CD4-positive, alpha-beta memory T cell (primary cell): ENCODE measurements around the gene ATP6V1C2. TPM values are rescaled to one million over a fixed set of nuclear protein-coding genes. Genes with fewer than 3 reads are reported as not detected.

Experiments used
- CTCF ChIA-PET: fragments of 350-600 bp; sonication (Branson Sonifier 250); formaldehyde crosslinking; loops from one replicate; lab custom pipeline; 2021; ENCODE audit warnings: inconsistent platforms; ENCODE audit not compliant: partially characterized antibody; lab: Charles Lee
- POLR2A ChIA-PET: fragments of 350-600 bp; sonication (Branson Sonifier 250); formaldehyde crosslinking; loops from one replicate; lab custom pipeline; 2021; ENCODE audit not compliant: partially characterized antibody; lab: Charles Lee
- DNase-seq, 5 donors: peaks; one replicate each; pipeline versions ENCODE4 v3.0.0 to v3.0.0-alpha.2; 2020 to 2022; ENCODE audit warnings: mixed read lengths in 1 of 5
- H3K27ac ChIP-seq: one replicate; pipeline ENCODE4 v1.7.0; 2013; ENCODE audit warnings: low read depth, low read length
- H3K27me3 ChIP-seq: 2 replicates; pipeline ENCODE4 v1.7.0; 2013; ENCODE audit warnings: mild to moderate bottlenecking, low read length, moderate library complexity; ENCODE audit not compliant: insufficient read depth
- H3K36me3 ChIP-seq: 2 replicates; pipeline ENCODE4 v1.7.0; 2013; ENCODE audit warnings: mild to moderate bottlenecking, low read length, moderate library complexity; ENCODE audit not compliant: insufficient read depth
- H3K4me1 ChIP-seq: 2 replicates; pipeline ENCODE4 v1.7.0; 2013; ENCODE audit warnings: mild to moderate bottlenecking, low read length, moderate library complexity; ENCODE audit not compliant: insufficient read depth
- H3K4me3 ChIP-seq, 2 donors: one replicate each; pipeline ENCODE4 v1.7.0; 2013; ENCODE audit warnings: low read length in 2 of 2, mild to moderate bottlenecking in 1 of 2
- H3K9me3 ChIP-seq, 2 donors: one replicate each; pipeline ENCODE4 v1.7.0; 2013; ENCODE audit warnings: low read length in 2 of 2, control low read depth in 1 of 2; ENCODE audit not compliant: control insufficient read depth in 1 of 2
- H3K27ac Mint-ChIP-seq, 7 donors: one replicate each; pipeline ENCODE4 v1.8.0; 2020 to 2021; ENCODE audit warnings: mixed read lengths in 7 of 7, mild to moderate bottlenecking in 6 of 7, inconsistent platforms in 3 of 7, moderate library complexity in 3 of 7
- H3K27me3 Mint-ChIP-seq, 2 donors: one replicate each; pipeline ENCODE4 v1.8.0; 2020 to 2021; ENCODE audit warnings: mixed read lengths in 2 of 2
- H3K36me3 Mint-ChIP-seq, 2 donors: one replicate each; pipeline ENCODE4 v1.8.0; 2020 to 2021; ENCODE audit warnings: mixed read lengths in 2 of 2, inconsistent platforms in 1 of 2, mild to moderate bottlenecking in 1 of 2
- H3K4me1 Mint-ChIP-seq, 4 donors: one replicate each; pipeline ENCODE4 v1.8.0; 2020 to 2021; ENCODE audit warnings: mixed read lengths in 4 of 4, mild to moderate bottlenecking in 1 of 4
- H3K4me3 Mint-ChIP-seq, 8 donors: one replicate each; pipeline ENCODE4 v1.8.0; 2020 to 2021; ENCODE audit warnings: mixed read lengths in 8 of 8, mild to moderate bottlenecking in 7 of 8, moderate library complexity in 6 of 8, inconsistent platforms in 3 of 8
- H3K9me3 Mint-ChIP-seq, 8 donors: one replicate each; pipeline ENCODE4 v1.8.0; 2020 to 2021; ENCODE audit warnings: mixed read lengths in 8 of 8, mild to moderate bottlenecking in 5 of 8, inconsistent platforms in 3 of 8, moderate library complexity in 1 of 8
- intact Hi-C: fragments of 100-400 bp; cut with micrococcal nuclease; formaldehyde crosslinking; loops from one replicate; pipeline ENCODE4 v1.15.1; 2023
- polyA plus RNA-seq, 2 donors: library from polyadenylated mRNA; unstranded; fragments of 300-500 nt; fragmentation: Illumina TruSeq; gene quantifications; one replicate each; pipeline ENCODE4 v1.2.3, GENCODE V29; 2021
- total RNA-seq, 2 experiments: library from RNA; stranded (reverse); gene quantifications; one replicate each; pipeline ENCODE4 v1.2.3, GENCODE V29; 2021

ATP6V1C2 gene
- total RNA-seq (not detected), polyA plus RNA-seq (under 1 TPM; 0.17 to 0.20 TPM)

- H3K4me3 Mint-ChIP-seq = peak within 1 kb of the TSS; percentile 33 to 80 (median 69)
- Histone ChIP-seq H3K36me3 (no peaks in the 10 kb centered on the region), H3K4me1 (peaks cover 15% of the 10 kb centered on the region), H3K27ac (no peak within 1 kb of the TSS), H3K4me3 (peak within 1 kb of the TSS in 1 of 2 donors; percentile 19), H3K9me3 (no peaks in the 10 kb centered on the region), H3K27me3 (peaks cover 29% of the 10 kb centered on the region)
- H3K36me3 Mint-ChIP-seq = no peaks in the 10 kb centered on the region
- ChIA-PET POLR2A (no interaction called here), CTCF (no interaction called here)
- intact Hi-C loops = no loop called here
- peaks cover 7 to 20% (median 15%) of the 10 kb centered on the region in 4 donors for H3K4me1 Mint-ChIP-seq
- peaks cover 36 to 40% of the 10 kb centered on the region in 2 donors for H3K27me3 Mint-ChIP-seq
- no peak within 1 kb of the TSS for H3K27ac Mint-ChIP-seq
- no peaks in the 10 kb centered on the region for H3K9me3 Mint-ChIP-seq
- peak in 1 of 5 donors; percentile 13 for DNase-seq
Measured at GRCh38 chr2:10721396-10722251, at the start of gene ATP6V1C2. ATP6V1C2 (plus strand) TSS chr2:10721630; CDS start chr2:10722850, 1,220 bp downstream.

DNA sequence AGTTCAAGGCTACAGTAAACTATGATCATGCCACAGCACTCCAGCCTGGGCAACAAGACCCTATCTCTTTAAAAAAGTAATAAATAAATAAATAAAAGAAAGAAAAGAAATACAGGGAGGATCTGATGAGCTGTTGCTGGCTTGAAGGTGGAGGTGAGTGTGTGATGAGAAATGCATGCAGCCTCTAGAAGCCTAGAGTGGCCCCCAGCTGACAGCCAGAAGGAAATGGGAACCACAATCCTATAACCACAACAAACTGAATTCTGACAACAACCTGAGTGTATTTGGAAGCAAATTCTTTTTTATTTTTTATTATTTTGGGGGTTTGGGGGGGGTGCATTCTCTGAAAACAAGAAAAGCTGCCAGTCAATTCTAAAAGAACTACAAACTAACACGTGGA is 46.3 kb upstream of the ATP6V1C2 start:
- Histone ChIP-seq H3K27me3 (no peaks in the 10 kb centered on the region), H3K4me3 (no peak overlapping the region), H3K4me1 (peaks cover 14% of the 10 kb centered on the region), H3K36me3 (peaks cover 22% of the 10 kb centered on the region), H3K27ac (no peak overlapping the region), H3K9me3 (no peaks in the 10 kb centered on the region)
- ChIA-PET CTCF (interaction anchor here (1.1 to 1.4 kb wide), 2 partner anchors 10 to 240 kb away, joined by 3 to 4 read pairs; no protein-coding TSS in a partner anchor), POLR2A (interaction anchor here (1.1 to 1.2 kb wide), 2 partner anchors 14 to 227 kb away, joined by 3 to 4 read pairs; partner anchors contain the start of gene ODC1)
- no peak for DNase-seq
- Mint-ChIP-seq H3K4me1 (peaks cover 16 to 28% (median 22%) of the 10 kb centered on the region in 4 donors), H3K36me3 (peaks cover 16 to 48% of the 10 kb centered on the region in 2 donors), H3K9me3 (no peaks in the 10 kb centered on the region), H3K27me3 (no peaks in the 10 kb centered on the region), H3K27ac (peak overlapping the region in 5 of 7 donors; percentile 7 to 63 (median 32)), H3K4me3 (peak overlapping the region in 1 of 8 donors; percentile 1)
- intact Hi-C loops = no loop called here

- H3K27ac Mint-ChIP-seq = peak overlapping the region in 2 of 7 donors; percentile 17 to 26
- POLR2A ChIA-PET = no interaction called here
- H3K4me1 Mint-ChIP-seq = peaks cover 17 to 28% (median 22%) of the 10 kb centered on the region in 4 donors
- no peak for DNase-seq
- Histone ChIP-seq H3K4me1 (peaks cover 14% of the 10 kb centered on the region), H3K27ac (no peak overlapping the region), H3K36me3 (peaks cover 11% of the 10 kb centered on the region), H3K4me3 (no peak overlapping the region), H3K27me3 (no peaks in the 10 kb centered on the region), H3K9me3 (no peaks in the 10 kb centered on the region)
- no peaks in the 10 kb centered on the region for H3K27me3 Mint-ChIP-seq
- peaks cover 23 to 44% of the 10 kb centered on the region in 2 donors for H3K36me3 Mint-ChIP-seq
- CTCF ChIA-PET = interaction anchor here (0.7 to 0.8 kb wide), 2 partner anchors 11 to 15 kb away, joined by 3 to 4 read pairs; partner anchors contain the start of gene NOL10
- H3K9me3 Mint-ChIP-seq = no peaks in the 10 kb centered on the region
- H3K4me3 Mint-ChIP-seq = no peak overlapping the region
- intact Hi-C loops = no loop called here
Measured at GRCh38 chr2:10678225-10678624, 43.2 kb upstream of the ATP6V1C2 start.

- peaks cover 9% of the 10 kb centered on the region for H3K4me1 ChIP-seq
- H3K9me3 ChIP-seq = no peaks in the 10 kb centered on the region
- H3K27me3 ChIP-seq = no peaks in the 10 kb centered on the region
- Mint-ChIP-seq H3K27ac (no peak overlapping the region), H3K27me3 (no peaks in the 10 kb centered on the region), H3K36me3 (peaks cover 18 to 42% of the 10 kb centered on the region in 2 donors), H3K4me3 (no peak overlapping the region), H3K9me3 (no peaks in the 10 kb centered on the region), H3K4me1 (peaks cover 12 to 19% (median 16%) of the 10 kb centered on the region in 4 donors)
- DNase-seq = no peak
- H3K36me3 ChIP-seq = peaks cover 15% of the 10 kb centered on the region
- no peak overlapping the region for H3K4me3 ChIP-seq
- CTCF ChIA-PET = interaction anchor here (0.7 kb wide), 1 partner anchor 243 kb away, joined by 3 read pairs; no protein-coding TSS in a partner anchor
- H3K27ac ChIP-seq = no peak overlapping the region
- intact Hi-C loops = no loop called here
- POLR2A ChIA-PET = no interaction called here
Measured at GRCh38 chr2:10680214-10680613, 41.2 kb upstream of the ATP6V1C2 start.

- POLR2A ChIA-PET = no interaction called here
- H3K4me1 Mint-ChIP-seq = peaks cover 5 to 12% (median 9%) of the 10 kb centered on the region in 4 donors
Measured at GRCh38 chr2:10680957-10681356, 40.5 kb upstream of the ATP6V1C2 start.

DNA sequence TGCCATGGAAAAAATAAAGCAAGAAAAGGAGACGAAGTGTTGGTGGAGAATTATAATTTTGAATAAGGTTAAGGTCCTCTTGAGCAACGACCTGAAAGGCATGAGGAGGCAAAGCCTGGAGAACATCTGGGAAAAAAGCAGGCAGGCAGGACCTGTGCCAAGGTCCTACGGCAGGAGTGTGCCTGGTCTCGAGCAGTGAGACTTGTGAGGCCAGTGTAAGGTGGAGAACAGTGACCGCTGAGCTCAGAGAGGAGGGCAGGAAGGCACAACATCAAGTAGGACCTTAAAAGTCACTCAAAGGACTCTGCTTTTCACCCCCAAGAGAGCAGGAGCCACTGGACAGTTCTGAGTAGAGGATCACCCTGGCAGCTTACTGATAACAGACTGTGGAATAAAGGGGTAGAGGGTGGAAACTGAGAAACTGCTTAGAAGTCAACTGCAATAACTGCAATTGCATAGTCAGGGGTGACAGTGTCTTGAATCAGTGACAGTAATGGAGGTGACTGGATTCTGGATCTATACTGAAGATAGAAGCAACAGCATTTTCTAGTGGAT is 35.2 kb upstream of the ATP6V1C2 start:
- H3K4me3 Mint-ChIP-seq = peak overlapping the region in 3 of 8 donors; percentile 36 to 61 (median 41)
- CTCF ChIA-PET = interaction anchor here (1.4 kb wide), 1 partner anchor 12 kb away, joined by 3 read pairs; no protein-coding TSS in a partner anchor

More at GRCh38 chr2:10680957-10681356, 40.5 kb upstream of the ATP6V1C2 start:
- H3K4me1 ChIP-seq = peaks cover 2% of the 10 kb centered on the region
- H3K27ac Mint-ChIP-seq = peak overlapping the region in 1 of 7 donors; percentile 30
- H3K27me3 Mint-ChIP-seq = no peaks in the 10 kb centered on the region
- no peak overlapping the region for H3K27ac ChIP-seq
- H3K9me3 ChIP-seq = no peaks in the 10 kb centered on the region
- peaks cover 18 to 37% of the 10 kb centered on the region in 2 donors for H3K36me3 Mint-ChIP-seq
- no peak overlapping the region for H3K4me3 ChIP-seq
- intact Hi-C loops = no loop called here
- no peaks in the 10 kb centered on the region for H3K9me3 Mint-ChIP-seq
- CTCF ChIA-PET = no interaction called here
- H3K36me3 ChIP-seq = peaks cover 15% of the 10 kb centered on the region
- H3K4me3 Mint-ChIP-seq = no peak overlapping the region
- DNase-seq = no peak
- no peaks in the 10 kb centered on the region for H3K27me3 ChIP-seq

More for the DNA sequence above, 35.2 kb upstream of the ATP6V1C2 start:
- H3K27me3 ChIP-seq = no peaks in the 10 kb centered on the region
- no peak for DNase-seq
- Mint-ChIP-seq H3K27me3 (no peaks in the 10 kb centered on the region), H3K9me3 (peaks cover 0 to 6% (median 0%) of the 10 kb centered on the region in 8 donors), H3K36me3 (peaks cover 10 to 25% of the 10 kb centered on the region in 2 donors), H3K4me1 (peaks cover 2 to 10% (median 9%) of the 10 kb centered on the region in 4 donors), H3K27ac (peak overlapping the region in 1 of 7 donors; percentile 52)
- no peak overlapping the region for H3K27ac ChIP-seq
- H3K4me3 ChIP-seq = no peak overlapping the region
- H3K4me1 ChIP-seq = peaks cover 31% of the 10 kb centered on the region
- intact Hi-C loops = no loop called here
- POLR2A ChIA-PET = no interaction called here
- peaks cover 4% of the 10 kb centered on the region for H3K36me3 ChIP-seq
- H3K9me3 ChIP-seq = no peaks in the 10 kb centered on the region
